HEK293T (cell line): Measurements from ENCODE around the gene TBC1D10B.

Experiments
- CTCF ChIA-PET: fragments of 350-600 bp; formaldehyde crosslinking; extraction: SDS; loops from one replicate; lab custom pipeline; 2021; ENCODE audit warnings: antibody characterized with exemption, inconsistent platforms; lab: Yijun Ruan, JAX
- POLR2A ChIA-PET: fragments of 350-600 bp; formaldehyde crosslinking; extraction: SDS; loops from one replicate; lab custom pipeline; 2020; ENCODE audit warnings: antibody characterized with exemption, inconsistent platforms; lab: Yijun Ruan, JAX
- DNase-seq: peaks from one replicate; pipeline ENCODE4 v3.0.0; 2012; ENCODE audit warnings: mixed read lengths; ENCODE audit errors: extremely low spot score
- ARNT ChIP-seq: fragments of 450-650 bp; IDR thresholded peaks from 2 replicates; pipeline ENCODE4 v1.6.1; 2017; ENCODE audit warnings: mild to moderate bottlenecking
- BHLHE40 ChIP-seq: fragments of 450-650 bp; IDR thresholded peaks from 2 replicates; pipeline ENCODE4 v1.6.1; 2016; ENCODE audit warnings: mild to moderate bottlenecking, moderate library complexity, borderline replicate concordance
- CTBP1 ChIP-seq: fragments of 450-650 bp; IDR thresholded peaks from 2 replicates; pipeline ENCODE4 v1.6.1; 2016; ENCODE audit warnings: borderline replicate concordance
- ELF4 ChIP-seq: fragments of 450-650 bp; IDR thresholded peaks from 2 replicates; pipeline ENCODE4 v1.6.1; 2017; ENCODE audit warnings: antibody characterized with exemption
- FOXA1 ChIP-seq: fragments of 450-650 bp; IDR thresholded peaks from 2 replicates; pipeline ENCODE4 v1.6.1; 2016; ENCODE audit warnings: mild to moderate bottlenecking
- FOXK2 ChIP-seq: fragments of 450-650 bp; IDR thresholded peaks from 2 replicates; pipeline ENCODE4 v1.6.1; 2016; ENCODE audit warnings: mild to moderate bottlenecking
- FOXM1 ChIP-seq: fragments of 450-650 bp; IDR thresholded peaks from 2 replicates; pipeline ENCODE4 v1.6.1; 2017; ENCODE audit warnings: mild to moderate bottlenecking, borderline replicate concordance
- HDGF ChIP-seq: fragments of 450-650 bp; IDR thresholded peaks from 2 replicates; pipeline ENCODE4 v1.6.1; 2017; ENCODE audit warnings: antibody characterized with exemption, borderline replicate concordance
- L3MBTL2 ChIP-seq: fragments of 450-650 bp; conservative IDR thresholded peaks from 2 replicates; pipeline ENCODE4 v1.6.1; 2016; ENCODE audit warnings: mild to moderate bottlenecking
- LEF1 ChIP-seq: fragments of 450-650 bp; IDR thresholded peaks from 2 replicates; pipeline ENCODE4 v1.6.1; 2017; ENCODE audit warnings: mild to moderate bottlenecking, borderline replicate concordance
- NFRKB ChIP-seq: fragments of 450-650 bp; IDR thresholded peaks from 2 replicates; pipeline ENCODE4 v1.6.1; 2016; ENCODE audit warnings: mild to moderate bottlenecking, moderate library complexity
- SP1 ChIP-seq: fragments of 450-650 bp; IDR thresholded peaks from 2 replicates; pipeline ENCODE4 v1.6.1; 2017
- SUZ12 ChIP-seq: fragments of 450-650 bp; IDR thresholded peaks from 2 replicates; pipeline ENCODE4 v1.6.1; 2016; ENCODE audit warnings: mild to moderate bottlenecking
- TARDBP ChIP-seq: fragments of 450-650 bp; IDR thresholded peaks from 2 replicates; pipeline ENCODE4 v1.6.1; 2016
- ZNF384 ChIP-seq: fragments of 450-650 bp; IDR thresholded peaks from 2 replicates; pipeline ENCODE4 v1.6.1; 2016
- TF ChIP-seq, protein P1 (sequence below): fragments of 450-650 bp; IDR thresholded peaks from 2 replicates; pipeline ENCODE4 v1.6.1; 2016

The TBC1D10B gene

DNA sequence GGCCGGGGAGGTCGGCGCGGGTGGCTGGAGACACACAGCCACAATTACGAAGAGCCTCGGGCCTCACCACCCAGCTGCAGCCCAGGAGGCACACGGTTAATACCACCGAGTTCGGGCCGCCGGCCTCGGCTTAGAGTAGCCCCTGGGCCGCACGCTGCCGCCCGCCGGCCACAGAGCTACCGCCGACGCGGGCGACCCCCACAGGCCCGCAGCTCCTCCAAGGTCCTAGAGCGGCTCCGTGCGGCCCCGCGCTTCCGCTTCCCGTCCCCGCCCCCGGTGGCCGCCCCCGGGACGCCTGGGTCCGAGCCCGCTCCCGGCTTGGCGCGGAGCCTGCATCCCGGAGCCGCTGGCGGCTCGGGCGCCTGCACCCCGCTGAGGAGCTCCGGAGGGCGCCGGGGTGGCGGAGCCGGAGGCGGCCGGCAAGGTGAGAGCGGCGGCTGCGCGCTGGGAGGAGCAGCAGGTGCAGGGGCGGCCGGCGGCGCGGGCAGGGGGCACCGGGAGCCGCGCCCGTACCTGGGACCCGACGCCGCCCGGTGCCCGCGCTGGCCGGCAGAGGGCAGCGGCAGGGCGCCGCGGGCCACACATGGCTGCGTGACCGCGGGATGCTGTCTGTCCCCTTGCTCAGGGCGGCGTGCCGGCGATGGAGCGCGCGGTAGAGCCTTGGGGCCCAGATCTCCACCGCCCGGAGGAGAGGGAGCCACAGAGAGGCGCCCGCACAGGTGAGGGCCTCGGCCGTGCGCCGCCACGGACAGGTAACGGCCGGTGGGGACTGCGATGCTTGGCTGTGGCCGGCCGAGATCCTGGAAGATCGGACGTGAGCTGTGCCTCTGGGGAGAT, 25.1 kb upstream of the TBC1D10B start, which contains the start of gene ZNF48:
ZNF48 (plus strand) TSS at position 266 of the 837 bp plus-strand sequence; CDS start at position 641, 375 bp downstream.
- DNase-seq, result peak; percentile 89
- TF ChIP-seq SUZ12 (no peak), FOXM1 (peak; percentile 89; the same call in 1 of the 2 replicates), L3MBTL2 (peak; percentile 64), NFRKB (no peak), CTBP1 (0 out of 2 replicates have a peak, but pooled peaks have one; percentile 48)
- POLR2A ChIA-PET, result interaction anchor here (0.6 to 5.0 kb wide), 23 partner anchors 9 to 350 kb away, joined by 3 to 97 read pairs (median 5); partner anchors contain the start of genes CD2BP2, CORO1A, DCTPP1 and SEPTIN1
- CTCF ChIA-PET, result interaction anchor here (0.8 to 2.1 kb wide), 12 partner anchors 10 to 234 kb away, joined by 3 to 15 read pairs (median 5); partner anchors contain the start of genes DCTPP1 and ZNF771

DNA sequence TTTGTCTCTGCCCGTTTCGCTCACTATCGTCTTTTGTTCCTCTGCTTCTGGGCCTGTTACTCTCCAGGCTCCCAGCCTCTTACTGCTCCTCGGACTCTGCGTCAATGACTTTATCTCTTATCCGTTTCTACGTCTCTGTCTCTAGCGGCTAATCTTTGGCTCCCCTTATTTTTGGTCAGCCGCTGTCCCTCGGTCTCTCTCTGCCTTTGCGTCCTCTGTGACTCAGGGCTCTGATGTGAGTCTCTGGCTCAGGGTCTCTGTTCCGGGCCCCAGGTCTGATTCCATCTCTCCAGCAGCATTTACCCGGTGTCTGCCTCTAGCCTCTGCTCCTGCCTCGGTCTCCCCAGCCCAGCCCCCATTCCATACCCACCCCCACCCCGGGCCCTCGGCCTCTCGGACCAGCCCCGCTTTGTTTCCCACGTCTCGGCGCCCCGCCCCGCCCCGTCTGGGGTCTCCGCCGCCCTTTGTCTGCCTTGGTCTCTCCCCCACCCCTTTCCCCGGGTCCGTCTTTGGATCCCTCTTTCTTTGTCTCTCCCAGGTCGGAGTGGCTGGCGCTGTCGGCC, 24.4 kb upstream of the TBC1D10B start:
- ChIA-PET CTCF (interaction anchor here (0.8 to 2.1 kb wide), 7 partner anchors 10 to 35 kb away, joined by 3 to 15 read pairs (median 6); partner anchors contain the start of genes DCTPP1 and ZNF771), POLR2A (interaction anchor here (0.6 to 5.0 kb wide), 19 partner anchors 8 to 349 kb away, joined by 3 to 97 read pairs (median 5); partner anchors contain the start of genes CD2BP2, CORO1A, DCTPP1 and SEPTIN1)
- DNase-seq, result no peak
- TF ChIP-seq SUZ12 (no peak), FOXK2 (no peak), ARNT (no peak)

DNA sequence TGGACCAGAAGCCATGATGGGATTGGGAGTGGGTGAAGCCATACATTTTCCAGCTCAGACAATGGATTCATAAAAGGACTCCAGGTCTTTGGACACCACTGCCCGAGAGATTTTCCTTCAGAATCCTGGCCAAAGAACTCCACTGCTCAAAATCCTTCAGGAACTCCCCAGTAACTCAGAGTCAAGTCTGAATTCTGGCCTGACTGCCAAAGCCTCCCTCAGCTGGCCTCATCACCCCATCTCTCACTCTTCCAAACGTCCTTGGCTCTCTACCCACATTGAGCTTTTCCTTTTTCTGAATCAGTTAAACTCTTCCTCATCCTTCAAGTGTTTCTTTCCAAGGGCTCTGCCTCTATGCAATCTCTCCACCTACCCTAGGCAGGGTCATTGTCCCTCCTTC, 13.2 kb upstream of the TBC1D10B start:
- TF ChIP-seq SUZ12 (no peak), LEF1 (no peak), NFRKB (no peak), FOXM1 (no peak), L3MBTL2 (no peak), ZNF384 (no peak), ELF4 (no peak), CTBP1 (no peak), SP1 (no peak), BHLHE40 (no peak)
- ChIA-PET CTCF (interaction anchor here (0.9 to 1.0 kb wide), 3 partner anchors 24 to 243 kb away, joined by 3 read pairs; partner anchors contain the start of genes DCTPP1 and ZNF771), POLR2A (interaction anchor here (1.5 to 9.4 kb wide), 4 partner anchors 8 to 24 kb away, joined by 4 to 75 read pairs (median 16); partner anchors contain the start of genes ZNF48 and ZNF771)
- no peak for DNase-seq

DNA sequence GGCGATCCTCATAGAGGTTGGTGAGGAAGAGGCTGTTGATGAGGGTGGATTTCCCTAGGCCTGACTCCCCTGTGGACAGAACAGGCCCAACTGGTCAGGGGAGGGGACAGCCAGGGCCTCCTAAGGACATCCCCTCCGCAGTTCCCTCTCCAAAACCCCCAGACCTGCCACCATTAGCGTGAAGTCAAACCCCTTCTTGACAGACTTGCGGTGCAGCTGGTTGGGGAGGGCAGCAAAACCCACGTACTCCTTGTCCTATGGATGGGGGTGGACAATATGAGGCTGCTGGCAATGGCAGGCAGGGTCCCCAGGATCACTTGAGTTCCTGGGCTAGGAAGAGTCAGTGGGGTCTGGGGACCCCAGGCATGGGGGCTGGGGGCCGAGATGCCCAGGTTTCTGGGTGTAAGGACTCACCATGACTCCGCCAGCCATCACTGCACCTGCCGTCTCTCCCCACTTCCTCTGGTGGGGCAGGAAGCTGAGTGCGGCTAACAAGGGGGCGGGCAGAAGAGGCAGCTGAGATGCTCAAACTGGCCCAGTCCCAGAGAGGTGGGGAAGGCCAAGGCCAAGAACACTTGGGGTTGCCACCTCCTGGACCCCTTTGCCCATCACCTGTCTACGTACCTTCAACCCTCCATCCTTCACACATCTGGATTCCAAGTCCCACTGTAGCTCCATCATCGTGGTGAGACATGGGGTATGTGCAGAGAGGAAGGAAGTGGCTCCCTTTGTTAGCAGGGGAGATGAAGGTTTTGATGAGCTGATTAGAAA, 12.0 kb upstream of the TBC1D10B start, which contains the start of gene SEPTIN1:
SEPTIN1 (minus strand) TSS at position 451 of the 771 bp plus-strand sequence; CDS start at position 432, 19 bp downstream.
- CTCF ChIA-PET, result interaction anchor here (1.0 kb wide), 1 partner anchor 25 kb away, joined by 3 read pairs; the partner anchor contains the start of gene ZNF771
- no peak for DNase-seq
- TF ChIP-seq, protein P1, sequence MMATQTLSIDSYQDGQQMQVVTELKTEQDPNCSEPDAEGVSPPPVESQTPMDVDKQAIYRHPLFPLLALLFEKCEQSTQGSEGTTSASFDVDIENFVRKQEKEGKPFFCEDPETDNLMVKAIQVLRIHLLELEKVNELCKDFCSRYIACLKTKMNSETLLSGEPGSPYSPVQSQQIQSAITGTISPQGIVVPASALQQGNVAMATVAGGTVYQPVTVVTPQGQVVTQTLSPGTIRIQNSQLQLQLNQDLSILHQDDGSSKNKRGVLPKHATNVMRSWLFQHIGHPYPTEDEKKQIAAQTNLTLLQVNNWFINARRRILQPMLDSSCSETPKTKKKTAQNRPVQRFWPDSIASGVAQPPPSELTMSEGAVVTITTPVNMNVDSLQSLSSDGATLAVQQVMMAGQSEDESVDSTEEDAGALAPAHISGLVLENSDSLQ, result no peak
- TF ChIP-seq BHLHE40 (no peak), L3MBTL2 (no peak)
- POLR2A ChIA-PET, result interaction anchor here (1.0 to 9.4 kb wide), 5 partner anchors 9 to 27 kb away, joined by 3 to 75 read pairs (median 9); partner anchors contain the start of genes CD2BP2, ZNF48 and ZNF771

DNA sequence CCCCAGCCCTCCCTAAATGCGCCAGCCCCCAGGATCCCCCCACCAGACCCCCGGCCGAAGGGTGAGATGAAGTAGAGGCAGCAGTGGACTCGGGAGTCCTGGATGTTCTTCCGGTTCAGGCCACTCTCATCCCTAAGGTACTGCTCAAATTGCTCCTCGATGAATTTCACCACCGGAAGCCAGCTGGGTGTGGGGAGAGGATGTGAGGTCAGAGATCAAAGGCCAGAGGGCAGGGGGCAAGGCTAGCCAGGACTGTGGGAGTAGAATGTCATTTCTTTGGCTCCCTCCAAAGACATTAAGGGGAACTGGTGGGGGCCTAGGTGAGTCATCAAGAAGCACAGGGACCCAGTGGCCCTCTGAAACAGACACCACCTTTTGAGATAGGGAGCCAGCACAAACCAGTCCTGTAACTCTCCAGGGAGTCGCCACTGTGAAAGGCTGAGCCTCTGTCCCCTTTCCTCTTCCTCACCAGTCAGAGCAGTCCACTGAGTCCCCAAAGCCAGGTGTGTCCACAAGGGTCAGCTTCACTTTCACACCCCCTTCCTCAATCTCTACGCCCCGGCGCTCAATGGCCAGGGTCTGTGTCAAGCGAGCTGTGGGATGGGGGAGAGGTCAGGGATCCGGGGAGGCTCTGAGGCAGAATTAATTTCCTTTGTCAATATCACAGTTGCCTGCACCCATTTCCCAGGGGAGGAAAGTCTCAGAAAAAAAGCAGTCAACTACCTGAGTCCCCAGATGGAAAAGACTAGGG, 11.2 kb upstream of the TBC1D10B start:
- TF ChIP-seq NFRKB (no peak), L3MBTL2 (no peak), ELF4 (no peak), ARNT (no peak), SUZ12 (no peak), BHLHE40 (no peak), FOXM1 (no peak), CTBP1 (no peak), HDGF (no peak), ZNF384 (no peak), FOXA1 (no peak), SP1 (no peak), FOXK2 (no peak), LEF1 (no peak), TARDBP (no peak)
- TF ChIP-seq, protein P1, result no peak
- ChIA-PET CTCF (no interaction called here), POLR2A (interaction anchor here (1.2 to 9.4 kb wide), 4 partner anchors 10 to 26 kb away, joined by 4 to 75 read pairs (median 14); partner anchors contain the start of genes CD2BP2, ZNF48 and ZNF771)
- DNase-seq, result no peak
